ENCODE results near the gene POLR1D.

- TF ChIP-seq CTCF (optimal IDR thresholded peaks at IDR 0.05 in 1 of 3, IDR thresholded peaks at IDR 0.05 in 1 of 3, conservative IDR thresholded peaks at IDR 0.05 in 1 of 3; ENCODE audit: extremely low read depth in 1 of 3, insufficient read depth in 2 of 3, low read length in 3 of 3) (no peak), EZH2 (IDR thresholded peaks at IDR 0.05; ENCODE audit: low read length) (no peak)
These were observed 651 bp upstream of the POLR1D start for GRCh38 chr13:27621116-27621365.
